PFSK-1 (cell line): ENCODE data around the gene AUTS2.

ENCODE experiments used
- POLR2AphosphoS5 ChIP-seq: IDR thresholded peaks from 2 replicates; pipeline ENCODE4 v1.6.1; 2012; ENCODE audit warnings: low read depth, mild to moderate bottlenecking, control low read depth, low read length, moderate library complexity
- TAF1 ChIP-seq: IDR thresholded peaks from 2 replicates; pipeline ENCODE4 v1.6.1; 2012; ENCODE audit warnings: low read length, control low read depth, borderline replicate concordance; ENCODE audit not compliant: insufficient read depth

- TF ChIP-seq TAF1, result no peak
- TF ChIP-seq POLR2AphosphoS5, result no peak
Measured at GRCh38 chr7:69801729-69802682, 203.7 kb downstream of the AUTS2 start.
